Astrocyte (in vitro differentiated cells and primary cell): ENCODE measurements around the gene RIBC2.

Source experiments
- EZH2 ChIP-seq: IDR thresholded peaks from 2 replicates; pipeline ENCODE4 v1.6.1; 2012; ENCODE audit warnings: mild to moderate bottlenecking, low read length, inconsistent platforms; ENCODE audit not compliant: insufficient read depth
- TF ChIP-seq, protein P1 (sequence below): IDR thresholded peaks from 2 replicates; pipeline ENCODE4 v1.5.1; 2011; ENCODE audit warnings: low read depth, mild to moderate bottlenecking, inconsistent platforms, low read length, moderate library complexity; ENCODE audit not compliant: insufficient read depth

DNA sequence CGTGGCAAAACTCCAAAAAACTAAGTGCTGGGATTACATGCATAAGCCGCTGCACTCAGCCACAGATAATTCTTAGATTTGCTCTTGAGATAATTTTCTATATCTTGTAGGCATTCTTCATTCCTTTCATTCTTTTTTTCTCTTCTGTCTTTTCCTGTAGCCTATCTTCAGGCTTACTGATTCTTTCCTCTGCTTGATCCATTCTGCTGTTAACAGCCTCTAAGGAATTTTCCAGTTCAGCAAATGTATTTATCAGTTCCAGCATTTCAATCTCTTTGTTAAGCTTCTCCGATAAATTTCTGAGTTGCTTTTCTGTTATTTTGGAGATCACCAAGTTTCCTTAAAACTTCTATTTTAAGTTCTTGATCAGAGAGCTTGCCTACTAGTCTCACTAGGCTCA, 46.8 kb upstream of the RIBC2 start:
- TF ChIP-seq, protein P1, sequence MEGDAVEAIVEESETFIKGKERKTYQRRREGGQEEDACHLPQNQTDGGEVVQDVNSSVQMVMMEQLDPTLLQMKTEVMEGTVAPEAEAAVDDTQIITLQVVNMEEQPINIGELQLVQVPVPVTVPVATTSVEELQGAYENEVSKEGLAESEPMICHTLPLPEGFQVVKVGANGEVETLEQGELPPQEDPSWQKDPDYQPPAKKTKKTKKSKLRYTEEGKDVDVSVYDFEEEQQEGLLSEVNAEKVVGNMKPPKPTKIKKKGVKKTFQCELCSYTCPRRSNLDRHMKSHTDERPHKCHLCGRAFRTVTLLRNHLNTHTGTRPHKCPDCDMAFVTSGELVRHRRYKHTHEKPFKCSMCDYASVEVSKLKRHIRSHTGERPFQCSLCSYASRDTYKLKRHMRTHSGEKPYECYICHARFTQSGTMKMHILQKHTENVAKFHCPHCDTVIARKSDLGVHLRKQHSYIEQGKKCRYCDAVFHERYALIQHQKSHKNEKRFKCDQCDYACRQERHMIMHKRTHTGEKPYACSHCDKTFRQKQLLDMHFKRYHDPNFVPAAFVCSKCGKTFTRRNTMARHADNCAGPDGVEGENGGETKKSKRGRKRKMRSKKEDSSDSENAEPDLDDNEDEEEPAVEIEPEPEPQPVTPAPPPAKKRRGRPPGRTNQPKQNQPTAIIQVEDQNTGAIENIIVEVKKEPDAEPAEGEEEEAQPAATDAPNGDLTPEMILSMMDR, result no peak
- no peak for TF ChIP-seq EZH2
